DMS 273 (cell line): ENCODE data around the gene POLR3B.
A peak's percentile ranks its signal among the peaks of the same experiment; 100 is the strongest.

Experiments used
- DNase-seq: peaks from one replicate; lab custom pipeline; 2025; ENCODE audit not compliant: unreplicated experiment; lab: John Stamatoyannopoulos, UW

POLR3B gene

GRCh38 chr12:106412563-106412962, 55.0 kb downstream of the POLR3B start:
- DNase-seq = no peak

DNA sequence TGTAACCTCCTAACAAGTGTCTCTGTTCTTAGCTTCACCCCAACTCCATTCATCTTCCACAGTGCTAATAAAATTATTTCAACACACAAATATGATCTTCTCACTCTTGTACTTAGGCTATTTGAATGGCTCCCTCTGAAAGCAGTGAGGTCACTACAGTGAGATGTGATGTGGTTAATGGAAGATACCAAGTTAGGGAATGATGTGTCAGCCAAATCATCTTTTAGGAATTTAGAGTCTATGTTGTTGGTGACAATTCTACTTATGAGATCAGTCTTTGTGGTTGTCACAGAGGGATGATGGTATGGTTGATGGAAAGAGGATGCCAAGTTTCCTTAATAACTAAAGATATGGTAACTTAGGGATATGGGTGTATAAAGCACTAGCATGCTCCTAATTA, 57.6 kb downstream of the POLR3B start:
- no peak for DNase-seq

- DNase-seq = no peak
Observed at GRCh38 chr12:106416273-106416672, 58.7 kb downstream of the POLR3B start.

DNA sequence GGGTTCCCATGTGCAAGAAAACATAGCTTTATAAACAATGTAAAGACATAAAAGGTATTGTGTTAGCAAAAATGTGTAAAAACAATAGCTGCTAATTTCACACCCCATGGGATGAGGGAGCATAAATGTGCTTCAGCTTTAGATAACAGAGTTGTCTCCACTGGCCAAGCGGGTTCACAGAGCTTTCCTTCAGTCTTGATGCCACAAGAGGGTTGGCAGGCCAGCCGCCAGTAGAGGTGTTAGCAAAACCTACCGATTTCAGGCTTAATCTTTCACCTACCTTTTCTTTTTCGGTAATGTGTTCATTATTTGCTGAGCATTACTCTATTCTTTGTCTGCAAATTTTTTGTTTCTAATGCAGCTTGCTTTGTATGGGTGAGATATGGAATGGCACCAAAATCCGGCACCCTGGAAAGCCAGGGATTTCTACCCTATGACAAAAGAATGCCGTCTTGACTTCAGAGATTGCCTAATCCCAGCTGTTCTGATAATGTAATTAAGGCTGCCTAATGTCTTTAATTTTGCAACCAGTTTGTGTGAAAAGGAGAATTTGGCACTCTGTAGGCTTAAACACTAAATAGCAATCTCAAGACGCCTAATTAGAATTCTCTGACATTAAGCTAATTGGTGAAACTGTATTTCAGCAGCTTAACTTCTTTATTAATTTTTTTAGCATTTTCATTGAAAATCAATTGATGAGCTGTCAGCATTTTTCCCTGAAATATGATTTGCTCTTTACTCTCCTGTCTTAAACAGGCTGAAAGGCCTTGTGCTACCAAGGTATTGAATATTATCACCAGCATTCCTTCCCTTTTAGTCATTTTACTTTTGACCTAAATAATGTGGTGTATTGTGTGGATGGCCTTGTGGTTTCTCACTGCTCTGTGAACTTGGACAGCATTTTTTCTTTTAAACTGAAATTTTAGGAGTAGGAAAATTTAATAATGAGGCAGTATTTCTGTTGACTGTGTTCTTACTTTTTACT, 60.7 kb downstream of the POLR3B start:
- no peak for DNase-seq

GRCh38 chr12:106418970-106419369, 61.4 kb downstream of the POLR3B start:
- no peak for DNase-seq

DNA sequence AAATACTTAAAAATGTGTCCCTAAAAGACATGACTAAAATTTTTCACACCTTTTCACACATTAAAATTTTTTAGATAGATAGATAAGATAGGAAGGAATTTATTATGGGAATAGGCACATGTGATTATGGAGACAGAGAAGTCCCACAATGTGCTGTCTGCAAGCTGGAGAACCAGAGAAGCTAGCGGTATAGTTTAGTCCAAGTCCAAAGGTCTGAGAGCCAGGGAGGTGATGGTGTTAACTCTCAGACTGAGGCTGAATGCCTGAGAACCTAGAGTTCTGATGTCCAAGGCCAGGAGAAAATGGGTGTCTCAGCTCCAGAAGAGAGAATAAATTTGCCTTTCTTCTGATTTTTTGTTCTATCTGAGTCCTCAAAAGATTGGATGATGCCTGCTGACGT, 65.7 kb downstream of the POLR3B start:
- no peak for DNase-seq

DNA sequence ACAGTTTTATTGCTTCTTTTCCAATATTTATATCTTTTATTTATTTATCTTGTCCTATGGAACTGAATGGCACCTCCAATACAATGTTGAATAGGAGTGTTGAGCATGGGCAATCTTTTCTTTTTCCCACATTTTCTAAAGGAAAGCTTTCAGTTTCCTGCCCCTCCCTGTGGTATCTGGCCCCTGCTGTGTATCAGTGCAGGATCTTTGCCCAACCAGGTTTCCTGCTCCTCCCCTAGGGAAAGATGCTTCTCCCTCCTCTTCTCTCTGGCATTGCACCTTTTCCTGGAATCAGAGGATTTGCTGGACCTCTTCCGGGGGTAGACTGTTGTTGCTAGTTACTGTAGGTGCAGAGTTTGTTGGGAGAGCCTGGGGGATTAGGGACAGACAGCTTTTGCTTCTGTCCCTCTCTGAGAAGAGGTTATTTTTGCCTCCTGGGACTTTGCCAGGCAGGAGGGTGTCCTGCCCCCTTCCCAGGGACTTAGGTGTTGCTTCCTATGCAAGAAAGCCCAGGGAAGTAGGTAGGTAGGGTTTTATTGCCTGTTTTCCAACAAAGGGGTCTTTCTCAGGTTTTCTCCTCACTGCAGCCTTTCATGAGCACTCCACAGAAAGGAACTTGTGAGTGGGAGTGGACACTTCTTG, 67.6 kb downstream of the POLR3B start:
- no peak for DNase-seq

GRCh38 chr12:106427917-106428316, 70.4 kb downstream of the POLR3B start:
- DNase-seq = no peak

- peak; percentile 7 for DNase-seq
Observed at GRCh38 chr12:106428384-106428783, 70.8 kb downstream of the POLR3B start.

DNA sequence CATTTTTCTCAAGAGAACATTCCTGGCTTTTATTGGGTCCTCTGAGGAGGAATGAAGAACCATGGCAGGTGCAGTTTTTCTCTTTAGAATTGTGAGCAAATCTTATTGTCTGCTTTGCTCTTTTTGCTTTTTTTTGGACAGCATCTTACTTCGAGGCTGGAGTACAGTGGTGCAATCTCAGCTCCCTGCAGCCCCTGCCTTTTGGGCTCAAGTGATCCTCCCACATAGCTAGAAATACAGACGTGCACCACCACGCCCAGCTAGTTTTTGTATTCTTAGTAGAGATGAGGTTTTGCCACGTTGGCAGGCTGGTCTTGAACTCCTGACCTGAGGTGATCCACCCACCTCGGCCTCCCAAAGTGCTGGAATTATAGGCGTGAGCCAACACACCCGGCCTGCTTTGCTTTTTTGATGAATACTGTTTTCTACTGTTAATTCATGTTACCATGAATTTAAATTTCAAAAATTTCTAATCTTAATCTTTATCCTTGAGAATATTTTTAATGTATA, 71.5 kb downstream of the POLR3B start:
- DNase-seq = no peak

DNA sequence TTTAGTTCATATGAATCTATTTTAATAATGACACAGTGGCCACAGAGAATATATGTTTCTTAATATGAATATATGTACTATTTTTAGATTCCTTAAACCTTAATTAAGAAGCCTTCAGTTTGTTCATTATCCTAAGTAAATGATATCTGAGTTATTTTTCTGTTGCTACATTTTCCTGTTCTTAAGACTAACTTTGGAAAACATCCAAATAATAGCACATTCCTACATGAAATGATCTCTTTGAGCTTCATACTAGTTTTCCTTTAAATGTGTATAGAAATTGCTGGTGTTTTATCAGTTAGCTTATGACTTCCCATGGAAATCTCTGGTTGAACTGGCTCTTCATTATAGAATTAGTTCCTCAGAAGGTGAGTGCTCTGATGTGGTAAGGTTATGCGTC, 72.1 kb downstream of the POLR3B start:
- no peak for DNase-seq

DNA sequence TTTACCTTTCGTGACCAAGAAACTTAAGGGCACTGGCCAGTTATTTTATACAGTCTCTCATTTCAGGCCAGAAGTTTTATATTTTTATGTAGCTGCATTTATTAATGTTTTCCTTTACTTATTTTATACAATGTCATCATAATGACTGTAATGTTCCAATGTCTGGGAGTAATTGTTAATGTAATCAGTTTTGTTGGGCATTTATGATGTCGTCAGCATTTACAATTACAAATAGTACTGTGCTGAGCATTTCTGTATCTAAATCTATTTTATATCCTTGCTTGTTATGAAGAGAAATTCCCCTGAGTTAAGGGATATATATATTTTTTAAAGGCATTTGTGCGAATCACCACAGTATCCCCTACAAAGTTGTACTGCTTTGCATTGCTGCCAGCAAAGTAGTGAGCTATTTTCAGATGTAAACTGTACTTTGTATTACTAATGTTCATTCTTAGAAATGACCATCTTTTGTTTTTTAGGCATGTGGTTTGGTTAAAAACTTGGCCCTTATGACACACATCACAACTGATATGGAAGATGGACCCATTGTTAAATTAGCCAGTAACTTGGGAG, 74.4 kb downstream of the POLR3B start:
- no peak for DNase-seq

DNA sequence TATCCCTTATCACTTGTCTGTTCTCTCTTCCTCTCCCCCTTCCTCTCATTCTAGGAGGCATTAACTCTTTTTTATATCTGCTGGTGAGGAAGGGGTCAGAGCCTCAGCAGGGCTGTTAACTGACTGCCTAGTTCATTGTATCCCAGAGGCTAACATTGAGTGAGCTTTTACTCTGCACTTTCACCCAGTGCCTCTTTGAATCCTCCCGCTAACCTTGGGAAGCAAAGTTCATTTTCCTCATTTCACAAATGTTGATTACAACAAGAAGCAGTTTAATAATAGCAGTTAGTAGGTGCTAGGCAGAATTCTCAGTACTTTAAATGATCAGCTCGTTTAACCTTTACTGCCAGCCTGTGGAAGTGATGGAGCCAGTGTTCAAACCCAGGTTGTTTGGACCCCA, 75.5 kb downstream of the POLR3B start:
- DNase-seq = no peak

- DNase-seq = no peak
Observed at GRCh38 chr12:106434526-106434925, 77.0 kb downstream of the POLR3B start.

DNA sequence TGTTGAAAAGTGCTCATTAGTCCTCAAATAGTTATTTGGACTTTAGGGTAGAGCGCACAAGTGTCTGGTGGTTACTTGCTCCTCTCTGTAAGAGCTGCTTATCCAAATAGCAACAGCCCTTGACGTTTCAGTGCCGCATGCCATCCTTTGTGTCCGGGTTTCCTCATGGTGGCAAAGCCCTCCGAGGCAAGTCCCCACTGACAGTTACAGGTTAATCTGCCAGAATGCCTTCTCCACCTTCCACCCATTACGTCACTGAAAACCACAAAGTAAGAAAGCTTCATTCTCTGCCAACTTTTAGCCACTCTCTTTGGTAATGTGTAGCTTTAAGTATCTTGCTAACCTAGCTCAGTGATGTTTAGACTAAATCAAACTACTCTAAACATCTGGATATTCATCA, 78.6 kb downstream of the POLR3B start:
- DNase-seq = no peak

DNA sequence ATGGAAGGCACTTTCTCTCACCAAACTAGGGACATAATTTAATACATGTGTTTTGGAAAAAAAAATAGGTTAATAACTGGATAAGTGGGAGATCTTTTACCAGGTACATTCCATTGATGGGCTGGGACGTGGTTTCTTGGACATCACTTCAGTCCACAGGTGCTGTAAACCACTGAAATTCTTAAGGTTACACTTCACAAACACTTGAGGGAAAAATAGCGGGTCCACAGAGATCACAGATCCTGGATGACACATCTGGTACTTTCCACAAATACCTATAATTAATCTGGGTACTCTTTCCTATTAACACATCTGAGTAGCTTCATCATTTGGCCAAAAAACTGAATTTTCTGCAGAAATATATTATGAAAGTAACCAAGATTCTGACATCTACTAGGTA, 85.0 kb downstream of the POLR3B start:
- no peak for DNase-seq

GRCh38 chr12:106445053-106445452, 87.5 kb downstream of the POLR3B start:
- no peak for DNase-seq

DNA sequence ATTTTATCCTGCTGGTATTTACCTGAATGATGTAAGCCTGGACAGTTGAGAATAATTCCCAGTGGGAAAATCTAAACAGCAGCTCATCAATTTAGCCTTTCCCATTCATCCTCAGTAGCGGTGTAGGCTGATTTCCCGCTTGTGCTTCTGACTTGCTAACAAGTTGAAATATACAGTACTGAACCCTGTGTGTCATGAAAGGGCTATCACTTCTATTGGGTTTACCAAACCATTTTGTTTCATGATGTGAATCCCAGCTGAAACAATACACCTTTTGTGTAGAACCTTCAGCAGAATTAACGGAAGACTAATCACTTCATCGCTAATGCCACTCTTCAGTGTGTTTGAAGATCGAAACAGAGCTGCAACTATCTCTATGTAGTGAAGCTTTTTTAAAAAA, 88.4 kb downstream of the POLR3B start:
- DNase-seq = no peak

DNA sequence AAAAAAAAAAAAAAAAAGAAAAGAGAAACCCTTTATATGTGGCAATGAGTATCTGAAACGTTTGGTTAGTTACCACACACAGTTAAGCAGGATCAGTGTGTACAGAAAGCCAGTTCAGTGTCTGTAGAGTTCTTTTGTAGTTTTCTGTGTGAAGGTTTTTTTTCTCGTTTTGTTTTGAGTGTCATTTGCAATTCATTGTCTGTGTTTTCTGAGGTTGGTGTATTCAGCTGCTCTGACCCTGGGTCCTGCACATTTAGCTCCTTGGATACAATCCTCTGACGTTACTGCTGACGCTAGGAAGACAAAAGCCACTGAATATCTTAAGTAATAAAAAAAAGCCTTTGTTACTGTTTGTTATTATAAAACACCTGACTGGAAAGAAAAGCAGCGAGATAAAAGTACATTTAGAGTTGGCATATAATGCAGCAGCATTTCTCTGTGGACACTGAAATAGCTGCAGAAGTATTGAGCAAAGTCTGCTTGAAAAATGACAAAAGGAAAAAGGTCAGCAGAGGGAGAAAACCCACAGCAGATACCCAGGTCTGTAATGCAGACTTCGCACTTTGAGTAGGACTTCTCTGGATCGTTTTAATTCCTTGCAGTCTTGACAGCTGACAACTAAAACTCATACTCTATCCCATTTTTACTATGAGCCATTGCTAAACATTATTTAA, 89.0 kb downstream of the POLR3B start:
- DNase-seq = no peak

DNA sequence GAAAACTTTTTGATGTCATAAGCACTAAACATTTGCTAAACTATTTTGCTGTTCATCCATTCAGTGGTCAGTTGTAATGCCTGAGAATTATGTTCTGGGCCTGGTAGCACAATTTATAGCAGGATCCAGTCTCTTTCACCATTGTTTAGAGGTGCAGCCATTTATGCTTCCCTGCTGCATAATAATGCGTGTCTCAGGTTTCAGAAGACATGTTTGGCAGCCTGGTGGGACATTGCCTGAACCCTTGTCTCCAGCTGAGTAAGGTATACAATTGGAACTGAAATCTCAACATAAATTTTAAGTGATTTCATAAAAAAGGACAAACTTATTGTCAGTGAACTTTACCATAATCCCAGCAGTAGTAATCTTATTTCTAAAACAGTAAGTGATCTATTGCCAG, 94.8 kb downstream of the POLR3B start:
- no peak for DNase-seq

GRCh38 chr12:106455111-106455510, 97.6 kb downstream of the POLR3B start:
- no peak for DNase-seq
